ENCODE results near the gene SPAG9.

The SPAG9 gene

DNA sequence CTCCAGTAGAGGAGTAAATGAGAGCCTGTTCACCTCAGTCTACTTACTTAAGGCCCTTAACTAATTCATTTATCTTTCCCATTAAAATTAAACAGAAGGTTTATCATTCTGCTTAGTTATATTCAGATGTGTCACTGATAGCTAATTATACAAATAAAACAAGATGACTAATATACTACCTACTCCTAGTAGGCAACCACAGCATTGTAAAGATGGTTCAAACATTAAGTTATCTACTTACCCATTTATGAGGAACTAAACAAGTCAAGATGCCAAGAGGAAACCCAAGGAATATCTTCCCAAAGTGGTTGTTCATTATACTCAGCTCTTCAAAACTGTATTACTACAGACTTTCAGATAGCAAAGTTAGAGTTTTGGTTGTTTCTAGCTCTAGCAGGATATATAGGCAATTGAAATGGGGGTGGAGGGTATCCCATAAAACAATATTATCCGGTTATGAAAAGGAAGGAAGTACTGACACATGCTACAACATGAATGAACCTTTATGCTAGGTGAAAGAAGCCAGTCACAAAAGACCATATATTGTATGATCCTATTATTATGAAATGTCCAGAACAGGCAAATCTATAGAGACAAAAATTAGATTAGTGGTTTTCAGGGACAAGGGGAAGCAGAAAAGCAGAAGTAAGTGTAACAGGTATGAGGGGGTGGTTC, 56.5 kb downstream of the SPAG9 start:
- DNase-seq (ENCODE audit: low read depth): no peak
- H3K4me3 ChIP-seq (ENCODE audit: low read depth, low read length): no peak overlapping the region
- TF ChIP-seq CTCF (IDR thresholded peaks at IDR 0.05; ENCODE audit: low read depth, low read length, missing control alignments): no peak

- H3K4me3 ChIP-seq (ENCODE audit: low read depth, low read length): no peak overlapping the region
- no peak for TF ChIP-seq CTCF (IDR thresholded peaks at IDR 0.05; ENCODE audit: low read depth, low read length, missing control alignments)
- no peak for DNase-seq (ENCODE audit: low read depth)
Measured at GRCh38 chr17:51060396-51060795, 60.3 kb downstream of the SPAG9 start.

DNA sequence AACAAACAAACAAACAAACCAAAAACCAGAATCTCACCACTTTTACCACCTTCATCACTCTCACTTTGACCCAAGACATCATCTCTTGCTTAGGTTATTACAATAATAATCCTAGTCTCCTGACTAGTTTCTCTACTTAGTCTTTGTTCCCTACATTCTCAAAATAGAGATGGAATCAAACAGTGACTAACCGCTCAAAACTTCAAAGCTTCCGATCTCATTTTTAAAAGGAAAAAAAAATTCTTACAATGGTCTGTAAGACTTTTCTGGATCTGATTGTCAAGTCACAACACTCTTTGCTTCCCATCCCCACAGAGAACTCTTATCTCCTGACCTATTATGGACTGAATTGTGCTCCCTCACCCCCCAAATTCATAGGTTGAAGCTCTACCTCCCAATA, 60.9 kb downstream of the SPAG9 start:
- H3K4me3 ChIP-seq (ENCODE audit: low read depth, low read length): no peak overlapping the region

GRCh38 chr17:51057534-51057933, 63.1 kb downstream of the SPAG9 start:
- H3K4me3 ChIP-seq (ENCODE audit: low read depth, low read length): no peak overlapping the region
- TF ChIP-seq CTCF (IDR thresholded peaks at IDR 0.05; ENCODE audit: low read depth, low read length, missing control alignments): no peak
- DNase-seq (ENCODE audit: low read depth): no peak

More for the DNA sequence above, 60.9 kb downstream of the SPAG9 start:
- no peak for DNase-seq (ENCODE audit: low read depth)
- no peak for TF ChIP-seq CTCF (IDR thresholded peaks at IDR 0.05; ENCODE audit: low read depth, low read length, missing control alignments)

DNA sequence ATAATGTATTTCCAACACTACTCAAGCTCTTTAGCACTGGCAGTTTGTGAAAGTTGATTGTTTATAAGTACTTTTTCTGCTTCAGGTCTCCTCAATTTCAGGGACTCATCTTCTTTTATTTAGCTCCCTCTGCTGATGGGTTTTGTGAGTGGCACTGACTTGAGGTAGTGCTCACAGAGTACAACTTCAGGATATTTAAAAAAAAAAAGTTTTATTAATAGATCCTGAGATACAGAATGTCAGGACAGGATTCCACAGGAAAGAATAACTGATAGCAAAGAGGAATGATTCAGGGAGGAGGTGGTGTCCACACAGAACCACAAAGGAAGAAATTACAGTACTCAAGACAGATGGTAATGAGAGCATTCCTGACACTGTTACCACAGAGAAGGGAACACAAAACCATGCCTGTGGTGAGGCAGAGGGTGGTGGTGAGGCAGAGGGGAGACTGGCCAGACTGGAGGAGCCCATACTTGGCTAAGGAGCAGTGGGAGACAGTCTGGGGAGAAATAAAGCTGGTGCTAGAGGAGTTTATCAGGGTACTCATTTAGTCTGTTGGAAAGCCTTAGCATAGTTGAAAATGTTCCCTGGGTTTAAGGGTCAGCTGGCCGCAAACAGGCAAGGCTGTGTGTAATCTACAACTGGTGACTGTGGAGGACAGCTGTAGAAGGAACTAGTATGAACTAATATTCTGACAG, 63.7 kb downstream of the SPAG9 start:
- peak; percentile 44 for DNase-seq (ENCODE audit: low read depth)
- peak; percentile 50 for TF ChIP-seq CTCF (IDR thresholded peaks at IDR 0.05; ENCODE audit: low read depth, low read length, missing control alignments)
- no peak overlapping the region for H3K4me3 ChIP-seq (ENCODE audit: low read depth, low read length)

DNA sequence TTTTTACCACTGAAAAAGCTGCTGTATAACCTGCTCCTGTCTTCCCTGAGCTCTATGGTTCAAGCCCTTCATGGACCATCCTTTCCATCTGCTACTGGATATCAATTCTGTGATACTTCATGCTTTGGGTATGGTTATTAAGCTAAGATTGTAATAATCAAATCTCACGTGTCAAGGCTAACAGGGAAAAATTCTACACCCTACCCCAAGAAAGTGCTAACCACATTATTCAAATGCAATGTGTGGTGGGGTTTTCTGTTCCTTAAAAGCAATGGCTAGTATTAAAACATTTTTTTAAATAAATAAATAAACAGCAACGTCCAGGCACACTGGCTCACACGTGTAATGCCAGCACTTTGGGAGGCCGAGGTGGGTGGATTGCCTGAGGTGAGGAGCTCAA, 65.9 kb downstream of the SPAG9 start:
- H3K4me3 ChIP-seq (ENCODE audit: low read depth, low read length): no peak overlapping the region
- DNase-seq (ENCODE audit: low read depth): no peak
- no peak for TF ChIP-seq CTCF (IDR thresholded peaks at IDR 0.05; ENCODE audit: low read depth, low read length, missing control alignments)

DNA sequence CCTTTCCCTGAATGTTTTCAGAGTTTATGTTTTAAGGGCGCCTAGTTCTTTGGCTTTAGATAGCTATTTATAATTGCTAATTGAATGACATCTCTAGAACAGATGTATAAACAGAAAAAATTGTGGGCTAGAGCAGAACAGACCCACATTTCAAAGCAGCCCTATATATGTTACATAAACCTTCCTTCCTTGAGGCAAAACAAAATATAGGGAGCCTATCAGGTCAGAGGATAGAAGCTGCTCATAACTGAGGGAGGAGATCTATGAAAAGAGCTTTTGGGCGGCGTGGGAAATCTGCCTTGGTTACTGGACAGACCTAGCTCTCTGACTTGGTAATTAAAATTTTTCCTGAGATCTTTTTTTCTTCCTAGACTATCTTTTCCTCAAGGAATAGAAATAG, 68.4 kb downstream of the SPAG9 start:
- no peak for TF ChIP-seq CTCF (IDR thresholded peaks at IDR 0.05; ENCODE audit: low read depth, low read length, missing control alignments)
- DNase-seq (ENCODE audit: low read depth): no peak
- H3K4me3 ChIP-seq (ENCODE audit: low read depth, low read length): no peak overlapping the region

All from GM12864 (cell line).